NCI-H2081 treated with DMSO at 0.1 percent for 48 hours (cell line): ENCODE results near the gene GAB1.

Source experiments
- DNase-seq: peaks from one replicate; lab custom pipeline; 2025; lab: John Stamatoyannopoulos, UW

Gene GAB1

DNA sequence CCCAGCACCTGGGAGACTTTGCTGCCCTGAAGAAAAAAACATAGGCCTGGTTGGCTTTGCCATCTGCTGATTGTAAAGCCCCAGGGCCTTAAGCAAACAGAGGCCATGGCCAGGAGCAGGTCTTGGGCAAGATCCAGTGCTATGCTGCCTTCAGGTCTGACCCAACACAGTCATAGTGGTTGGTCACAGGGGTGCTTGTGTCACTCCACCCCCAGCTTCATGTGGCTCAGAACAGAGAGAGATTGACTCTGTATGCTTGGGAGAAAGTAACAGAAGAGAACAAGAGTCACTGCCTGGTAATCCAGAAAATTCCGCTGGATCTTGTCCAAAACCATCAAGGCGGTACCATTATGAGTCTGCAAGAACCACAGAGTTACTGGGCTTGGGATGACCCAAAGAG is 152.4 kb downstream of the GAB1 start:
- no peak for DNase-seq

DNA sequence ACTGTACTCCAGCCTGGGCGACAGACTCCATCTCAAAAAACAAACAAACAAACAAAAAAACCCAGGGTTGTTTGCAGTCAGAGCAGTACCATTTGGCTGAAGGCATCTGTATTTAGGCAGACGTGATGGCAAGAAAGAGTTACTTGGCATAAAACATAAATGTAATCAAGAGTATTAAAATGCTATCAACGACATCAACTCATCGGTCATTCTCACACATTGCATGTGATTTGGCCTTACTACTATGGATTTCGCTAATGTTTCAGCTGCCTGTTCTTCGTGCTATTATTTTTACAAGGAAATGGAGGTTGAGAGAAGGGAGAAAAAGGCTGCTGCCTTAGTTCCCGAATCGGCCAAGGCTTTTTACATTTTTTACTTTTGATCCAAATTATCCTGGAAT is 161.3 kb downstream of the GAB1 start:
- DNase-seq = no peak

GRCh38 chr4:143502231-143502630 is 165.6 kb downstream of the GAB1 start:
- no peak for DNase-seq

- DNase-seq = no peak
Measured at GRCh38 chr4:143506031-143506430, 169.4 kb downstream of the GAB1 start.

GRCh38 chr4:143511906-143512305 is 175.2 kb downstream of the GAB1 start:
- DNase-seq = no peak

- DNase-seq = no peak
Measured at GRCh38 chr4:143512978-143513313, 176.3 kb downstream of the GAB1 start.

DNA sequence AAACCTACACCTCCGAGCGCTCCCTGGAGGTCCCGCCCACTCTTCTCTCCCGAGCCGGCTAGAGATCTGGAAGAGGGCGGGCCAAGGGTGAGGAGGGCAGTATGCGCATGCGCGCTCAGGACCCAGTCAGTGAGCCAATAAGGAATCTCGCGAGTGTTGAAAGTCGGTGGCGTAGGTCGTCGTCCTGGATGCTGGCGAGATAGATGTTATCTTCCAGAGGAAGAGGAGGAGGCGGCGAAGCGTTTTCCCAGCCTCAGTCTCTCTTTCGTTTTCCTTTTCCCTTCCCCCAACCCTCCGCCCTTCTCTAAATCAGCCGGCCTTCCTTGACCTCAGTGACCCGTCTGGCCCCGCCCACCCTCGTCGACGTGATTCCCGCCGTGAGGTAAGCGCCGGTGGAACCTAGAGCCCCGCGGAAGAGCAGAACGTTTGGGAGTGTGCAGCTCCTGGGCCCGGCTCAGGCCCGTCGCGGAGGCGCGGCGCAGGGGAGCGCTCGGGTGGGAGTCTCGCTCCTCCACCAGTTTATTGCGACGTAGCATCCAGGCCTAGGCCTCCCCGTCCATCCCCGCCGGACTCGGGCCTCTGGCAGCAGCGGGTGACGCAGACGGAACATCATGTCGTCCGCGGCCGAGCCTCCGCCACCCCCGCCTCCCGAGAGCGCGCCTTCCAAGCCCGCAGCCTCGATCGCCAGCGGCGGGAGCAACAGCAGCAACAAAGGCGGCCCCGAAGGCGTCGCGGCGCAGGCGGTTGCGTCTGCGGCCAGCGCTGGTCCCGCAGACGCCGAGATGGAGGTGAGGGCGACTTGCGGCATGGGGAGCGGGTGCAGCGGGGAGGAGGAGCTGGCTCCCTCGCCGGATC is 176.9 kb downstream of the GAB1 start, which contains the start of gene SMARCA5:
TSS of gene SMARCA5 (plus strand) at position 389 of the 855 bp plus-strand sequence. CDS start at position 612, 223 bp downstream.
- peak; percentile 80 for DNase-seq

- no peak for DNase-seq
Measured at GRCh38 chr4:143514169-143514495, 177.5 kb downstream of the GAB1 start.

GRCh38 chr4:143514497-143514896 is 177.8 kb downstream of the GAB1 start:
- peak; percentile 0 for DNase-seq

- no peak for DNase-seq
Measured at GRCh38 chr4:143514901-143515300, 178.2 kb downstream of the GAB1 start.

GRCh38 chr4:143515905-143516304 is 179.2 kb downstream of the GAB1 start:
- no peak for DNase-seq

DNA sequence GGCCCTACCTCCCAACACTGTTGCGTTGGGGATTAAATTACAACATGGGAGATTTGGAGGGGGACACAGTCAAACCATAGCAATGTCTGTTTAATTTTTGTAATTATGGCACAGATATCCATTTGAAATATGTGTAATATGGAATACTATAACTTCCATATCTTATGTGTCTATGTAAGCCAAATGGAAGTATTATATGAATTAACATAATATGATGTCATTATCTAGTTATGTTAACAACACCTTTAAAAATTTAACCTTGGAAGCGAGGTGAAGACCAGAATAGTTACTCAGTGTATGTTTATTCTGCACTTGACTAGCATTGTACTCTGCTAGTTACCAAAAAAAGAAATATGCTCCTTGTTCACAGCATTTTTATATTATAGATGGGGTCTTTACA is 181.1 kb downstream of the GAB1 start:
- no peak for DNase-seq
